ENCODE measurements around the gene XKRX.

XKRX gene
- long read RNA-seq, result 0 reads

DNA sequence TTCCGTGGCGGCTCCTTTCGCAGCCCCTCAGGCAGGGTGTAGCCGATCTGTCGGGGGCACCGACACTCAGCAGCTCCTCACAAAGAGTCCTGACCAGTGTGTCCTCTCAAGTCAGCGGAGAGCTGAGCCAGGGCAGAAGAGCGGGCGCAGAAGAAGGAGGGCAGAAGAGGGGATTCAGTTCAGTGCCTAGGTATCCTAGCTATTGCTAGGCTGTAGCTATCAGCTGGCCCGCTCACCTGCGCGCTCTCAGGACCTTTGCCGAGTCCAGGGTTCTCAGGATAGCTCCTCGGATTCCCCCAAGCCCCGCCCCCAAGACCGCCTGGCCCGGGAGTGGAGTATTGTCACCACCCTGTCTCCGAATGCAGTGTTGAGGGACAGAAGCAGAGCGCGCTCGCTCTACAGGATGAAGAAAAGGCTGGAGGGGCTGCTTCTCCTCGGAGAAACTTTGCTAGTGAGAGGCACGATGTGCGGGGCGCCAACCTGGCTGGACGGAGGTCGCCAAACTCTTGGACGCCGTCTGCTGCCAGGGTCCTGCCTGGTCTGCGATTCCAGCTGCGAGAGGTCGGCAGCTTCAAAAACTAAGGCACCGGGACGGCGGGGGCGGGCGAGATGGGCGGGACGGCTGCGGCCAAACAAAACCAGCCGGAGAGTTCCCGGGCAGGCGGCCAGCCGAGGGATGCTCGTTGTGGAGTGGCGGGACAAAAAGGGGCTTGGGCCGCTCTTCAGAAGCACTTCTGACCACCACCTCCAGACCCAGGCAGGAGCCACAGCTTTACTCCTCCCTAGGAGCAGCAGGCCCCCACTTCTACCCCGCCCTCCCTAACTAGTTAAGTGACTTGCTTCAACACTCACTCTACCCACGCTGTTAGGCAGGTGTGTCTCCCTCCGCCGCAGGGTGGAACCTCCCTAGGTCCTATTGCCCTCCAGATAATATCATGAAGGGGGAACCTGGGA lies at the start of gene XKRX:
TSS of gene XKRX (minus strand) at position 258 of the 954 bp plus-strand sequence. CDS start 613 bp downstream, outside the sequence.
- no peak for DNase-seq (ENCODE audit: low read depth in 1 of 2, low spot score in 1 of 2)
- TF ChIP-seq CTCF (IDR thresholded peaks at IDR 0.05; ENCODE audit: insufficient read depth, low read length), result no peak
- Histone ChIP-seq H3K27ac (replicated peaks) (no peak within 1 kb of the TSS), H3K27me3 (ENCODE audit: insufficient read depth, poor library complexity, severe bottlenecking) (no peaks in the 10 kb centered on the region), H3K4me3 (replicated peaks; ENCODE audit: insufficient read depth, low read length) (no peak within 1 kb of the TSS; the same call in 1 of the 2 replicates)

DNA sequence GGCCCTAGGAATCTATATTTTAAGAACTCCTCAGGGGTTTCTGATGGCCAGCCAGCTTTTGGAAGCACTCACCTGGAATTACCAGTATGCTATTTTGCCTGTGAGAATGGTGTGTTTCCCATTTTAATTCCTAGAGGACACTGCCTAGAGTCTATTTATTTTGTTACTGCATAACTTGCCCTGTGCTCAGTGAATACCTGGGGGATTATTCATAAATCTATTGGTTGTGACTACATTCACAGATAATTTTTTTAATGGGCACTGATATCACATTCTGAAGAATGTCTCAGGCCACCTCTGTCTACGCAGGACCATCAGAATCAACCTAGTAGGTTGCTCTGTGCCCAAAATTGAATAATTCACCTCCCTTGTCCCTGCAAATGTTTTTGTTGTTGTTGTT lies 47.5 kb upstream of the XKRX start:
- no peak for TF ChIP-seq GABPA (IDR thresholded peaks at IDR 0.05; ENCODE audit: low read depth)
- TF ChIP-seq CTCF (IDR thresholded peaks at IDR 0.05; ENCODE audit: insufficient read depth, low read length), result no peak
- TF ChIP-seq SPI1 (IDR thresholded peaks at IDR 0.05; ENCODE audit: borderline replicate concordance, low read depth), result no peak
- TF ChIP-seq, protein P1, sequence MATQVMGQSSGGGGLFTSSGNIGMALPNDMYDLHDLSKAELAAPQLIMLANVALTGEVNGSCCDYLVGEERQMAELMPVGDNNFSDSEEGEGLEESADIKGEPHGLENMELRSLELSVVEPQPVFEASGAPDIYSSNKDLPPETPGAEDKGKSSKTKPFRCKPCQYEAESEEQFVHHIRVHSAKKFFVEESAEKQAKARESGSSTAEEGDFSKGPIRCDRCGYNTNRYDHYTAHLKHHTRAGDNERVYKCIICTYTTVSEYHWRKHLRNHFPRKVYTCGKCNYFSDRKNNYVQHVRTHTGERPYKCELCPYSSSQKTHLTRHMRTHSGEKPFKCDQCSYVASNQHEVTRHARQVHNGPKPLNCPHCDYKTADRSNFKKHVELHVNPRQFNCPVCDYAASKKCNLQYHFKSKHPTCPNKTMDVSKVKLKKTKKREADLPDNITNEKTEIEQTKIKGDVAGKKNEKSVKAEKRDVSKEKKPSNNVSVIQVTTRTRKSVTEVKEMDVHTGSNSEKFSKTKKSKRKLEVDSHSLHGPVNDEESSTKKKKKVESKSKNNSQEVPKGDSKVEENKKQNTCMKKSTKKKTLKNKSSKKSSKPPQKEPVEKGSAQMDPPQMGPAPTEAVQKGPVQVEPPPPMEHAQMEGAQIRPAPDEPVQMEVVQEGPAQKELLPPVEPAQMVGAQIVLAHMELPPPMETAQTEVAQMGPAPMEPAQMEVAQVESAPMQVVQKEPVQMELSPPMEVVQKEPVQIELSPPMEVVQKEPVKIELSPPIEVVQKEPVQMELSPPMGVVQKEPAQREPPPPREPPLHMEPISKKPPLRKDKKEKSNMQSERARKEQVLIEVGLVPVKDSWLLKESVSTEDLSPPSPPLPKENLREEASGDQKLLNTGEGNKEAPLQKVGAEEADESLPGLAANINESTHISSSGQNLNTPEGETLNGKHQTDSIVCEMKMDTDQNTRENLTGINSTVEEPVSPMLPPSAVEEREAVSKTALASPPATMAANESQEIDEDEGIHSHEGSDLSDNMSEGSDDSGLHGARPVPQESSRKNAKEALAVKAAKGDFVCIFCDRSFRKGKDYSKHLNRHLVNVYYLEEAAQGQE (IDR thresholded peaks at IDR 0.05; ENCODE audit: insufficient replicate concordance, low read depth), result no peak
- no peak for TF ChIP-seq POLR2AphosphoS5 (IDR thresholded peaks at IDR 0.05; ENCODE audit: low read depth)
- Histone ChIP-seq H3K27me3 (ENCODE audit: insufficient read depth, poor library complexity, severe bottlenecking) (no peaks in the 10 kb centered on the region), H3K27ac (replicated peaks) (no peak overlapping the region), H3K4me3 (replicated peaks; ENCODE audit: insufficient read depth, low read length) (no peak overlapping the region)
- no peak for DNase-seq (ENCODE audit: low read depth in 1 of 2, low spot score in 1 of 2)

- H3K27ac ChIP-seq (replicated peaks), result no peak overlapping the region
- DNase-seq (ENCODE audit: low read depth in 1 of 2, low spot score in 1 of 2), result no peak
- no peak overlapping the region for H3K4me3 ChIP-seq (replicated peaks; ENCODE audit: insufficient read depth, low read length)
- TF ChIP-seq SPI1 (IDR thresholded peaks at IDR 0.05; ENCODE audit: borderline replicate concordance, low read depth) (no peak), POLR2AphosphoS5 (IDR thresholded peaks at IDR 0.05; ENCODE audit: low read depth) (no peak)
- TF ChIP-seq, protein P1 (IDR thresholded peaks at IDR 0.05; ENCODE audit: insufficient replicate concordance, low read depth), result no peak
- no peaks in the 10 kb centered on the region for H3K27me3 ChIP-seq (ENCODE audit: insufficient read depth, poor library complexity, severe bottlenecking)
Observed at GRCh38 chrX:100975212-100975611, 46.5 kb upstream of the XKRX start.

GRCh38 chrX:100973411-100973810 lies 44.7 kb upstream of the XKRX start:
- H3K27ac ChIP-seq (replicated peaks), result no peak overlapping the region
- H3K27me3 ChIP-seq (ENCODE audit: insufficient read depth, poor library complexity, severe bottlenecking), result no peaks in the 10 kb centered on the region
- no peak for DNase-seq (ENCODE audit: low read depth in 1 of 2, low spot score in 1 of 2)
- no peak for TF ChIP-seq POLR2AphosphoS5 (IDR thresholded peaks at IDR 0.05; ENCODE audit: low read depth)
- TF ChIP-seq SPI1 (IDR thresholded peaks at IDR 0.05; ENCODE audit: borderline replicate concordance, low read depth), result no peak
- no peak for TF ChIP-seq GABPA (IDR thresholded peaks at IDR 0.05; ENCODE audit: low read depth)
- TF ChIP-seq CTCF (IDR thresholded peaks at IDR 0.05; ENCODE audit: insufficient read depth, low read length), result no peak
- no peak overlapping the region for H3K4me3 ChIP-seq (replicated peaks; ENCODE audit: insufficient read depth, low read length)
